GM12878 (cell line): ENCODE data around the gene UQCC5. TPM values are rescaled to one million over a fixed set of nuclear protein-coding genes. Genes with fewer than 3 reads are reported as not detected.

Source experiments
- ATAC-seq: fragments of 200-7000 bp; cut with Tn5 transposase; 3 replicates; pipeline ENCODE4 v1.9.1; 2020; ENCODE audit warnings: mild to moderate bottlenecking, moderate library complexity
- BruUV-seq: library from RNA; stranded (reverse); fragments of 400-500 nt; replicated peaks from 2 replicates; lab custom pipeline; 2021; lab: Mats Ljungman, UMichigan
- CTCF ChIA-PET: fragments of 300-600 bp; sonication (Branson Sonifier 250); formaldehyde crosslinking; extraction: SDS; loops from one replicate; lab custom pipeline; 2021; ENCODE audit warnings: inconsistent platforms; lab: Yijun Ruan, JAX
- POLR2A ChIA-PET: fragments of 350-600 bp; formaldehyde crosslinking; extraction: SDS; loops from one replicate; lab custom pipeline; 2021; ENCODE audit warnings: inconsistent platforms; lab: Charles Lee
- RAD21 ChIA-PET: fragments of 300-600 bp; sonication (Branson Sonifier 250); formaldehyde crosslinking; loops from one replicate; lab custom pipeline; 2023; ENCODE audit warnings: antibody characterized with exemption; ENCODE audit not compliant: unreplicated experiment; lab: Charles Lee
- SMC1A ChIA-PET: fragments of 300-600 bp; sonication (Branson Sonifier 250); formaldehyde crosslinking; loops from one replicate; lab custom pipeline; 2023; ENCODE audit not compliant: unreplicated experiment, uncharacterized antibody; lab: Charles Lee
- DNase-seq: peaks from one replicate; pipeline ENCODE4 v3.0.0-alpha.2; 2011; ENCODE audit warnings: low read depth, low spot score
- FAIRE-seq: peaks from 3 replicates; lab custom pipeline; 2011; peaks lifted over from hg19 to GRCh38; lab: Jason Lieb, UNC
- H2AFZ ChIP-seq: 2 replicates; pipeline ENCODE4 v1.6.0; 2011; ENCODE audit warnings: low read depth, low read length, control low read depth; ENCODE audit not compliant: control insufficient read depth
- H3K27ac ChIP-seq: 2 replicates; pipeline ENCODE4 v1.5.1; 2011; ENCODE audit warnings: control low read depth; ENCODE audit not compliant: control insufficient read depth, insufficient read depth
- H3K27me3 ChIP-seq, 2 experiments: replicated peaks in 1 of 2; 2 replicates each; pipeline versions ENCODE4 v1.6.0 to v1.6.1; 2011; ENCODE audit warnings: low read length in 1 of 2; ENCODE audit not compliant: control insufficient read depth in 2 of 2, insufficient read depth in 2 of 2
- H3K36me3 ChIP-seq, 2 experiments: 2 replicates each; pipeline ENCODE4 v1.5.1; 2011; ENCODE audit warnings: low read length in 1 of 2; ENCODE audit not compliant: control insufficient read depth in 2 of 2, insufficient read depth in 2 of 2
- H3K4me1 ChIP-seq: 2 replicates; pipeline ENCODE4 v1.6.1; 2011; ENCODE audit warnings: mild to moderate bottlenecking, low read length, moderate library complexity, mixed read lengths; ENCODE audit not compliant: control insufficient read depth, insufficient read depth
- H3K4me2 ChIP-seq: 2 replicates; pipeline ENCODE4 v1.6.0; 2011; ENCODE audit warnings: control low read depth; ENCODE audit not compliant: control insufficient read depth, insufficient read depth
- H3K4me3 ChIP-seq: fragments of 200-600 bp; sonication (generic); 2 replicates; pipeline ENCODE4 v1.5.1; 2016
- H3K79me2 ChIP-seq: 2 replicates; pipeline ENCODE4 v1.6.0; 2011; ENCODE audit warnings: low read length; ENCODE audit not compliant: control insufficient read depth, insufficient read depth
- H3K9ac ChIP-seq: 2 replicates; pipeline ENCODE4 v1.8.0; 2011; ENCODE audit warnings: low read length, control low read depth, mixed read lengths; ENCODE audit not compliant: control insufficient read depth, insufficient read depth
- H3K9me3 ChIP-seq: replicated peaks from 3 replicates; pipeline ENCODE4 v1.5.1; 2011; ENCODE audit warnings: mild to moderate bottlenecking, low read length; ENCODE audit not compliant: control insufficient read depth, insufficient read depth
- H4K20me1 ChIP-seq: 2 replicates; pipeline ENCODE4 v1.6.0; 2011; ENCODE audit not compliant: control insufficient read depth, insufficient read depth
- BACH1 ChIP-seq: fragments of 450-650 bp; IDR thresholded peaks from 2 replicates; pipeline ENCODE4 v1.6.1; 2017; ENCODE audit warnings: mild to moderate bottlenecking, borderline replicate concordance
- CREB1 ChIP-seq: IDR thresholded peaks from 2 replicates; pipeline ENCODE4 v1.6.1; 2012; ENCODE audit warnings: low read depth, mild to moderate bottlenecking, inconsistent platforms
- EP300 ChIP-seq, 2 experiments: fragments of 150-350 bp in 1 of 2; IDR thresholded peaks; 2 replicates each; pipeline ENCODE4 v1.6.1; 2011 to 2012; ENCODE audit warnings: low read depth in 2 of 2, low read length in 2 of 2, borderline replicate concordance in 1 of 2, improper control_type of control experiment in 1 of 2, inconsistent platforms in 1 of 2; ENCODE audit not compliant: control insufficient read depth in 1 of 2
- GABPA ChIP-seq: IDR thresholded peaks from 2 replicates; pipeline ENCODE4 v1.6.1; 2014; ENCODE audit warnings: antibody characterized with exemption, low read depth, mild to moderate bottlenecking, inconsistent platforms
- KDM1A ChIP-seq: fragments of 200-600 bp; sonication (generic); IDR thresholded peaks from 2 replicates; pipeline ENCODE4 v1.6.1; 2016; ENCODE audit warnings: borderline replicate concordance
- SIX5 ChIP-seq: IDR thresholded peaks from 2 replicates; pipeline ENCODE4 v1.6.1; 2011; ENCODE audit warnings: mild to moderate bottlenecking, low read depth, low read length, moderate library complexity; ENCODE audit not compliant: severe bottlenecking
- YBX1 ChIP-seq: fragments of 450-650 bp; IDR thresholded peaks from 2 replicates; pipeline ENCODE4 v1.6.1; 2016; ENCODE audit warnings: antibody characterized with exemption
- ZBED1 ChIP-seq: IDR thresholded peaks from 2 replicates; pipeline ENCODE4 v1.6.1; 2016; ENCODE audit warnings: borderline replicate concordance
- WGBS: methylation state at CpG from one replicate; pipeline ENCODE4 v1.1.6; 2016; ENCODE audit warnings: low lambda C conversion rate; ENCODE audit not compliant: insufficient replicate concordance, insufficient coverage; ENCODE audit errors: missing lambda C conversion rate; 5-methylcytosine and 5-hydroxymethylcytosine counted together
- in situ Hi-C: fragments of 300-500 bp; cut with MboI; formaldehyde crosslinking; loops from 9 replicates; pipeline ENCODE4 v1.14.3; 2018; ENCODE audit warnings: mixed read lengths
- intact Hi-C: fragments of 100-400 bp; cut with micrococcal nuclease; formaldehyde crosslinking; loops from one replicate; pipeline ENCODE4 v1.14.2; 2022; ENCODE audit not compliant: unreplicated experiment
- polyA plus RNA-seq, 11 experiments: library from polyadenylated mRNA; depleted of rRNA in 4 of 11; unstranded in 6 of 11; stranded (reverse) in 5 of 11; fragments of >200 nt; fragmentation: Nextera tagmentation in 4 of 11; fragmentation: Illumina TruSeq in 1 of 11; extraction: Ambion mirVana in 4 of 11; extraction: Trizol in 1 of 11; gene quantifications; 1 replicate in 1 of 11; 2 replicates in 10 of 11; pipeline versions ENCODE4 v1.2.1 to v1.2.3, GENCODE V29; 2011 to 2016; ENCODE audit warnings: inconsistent platforms in 2 of 11, missing spikeins in 2 of 11, low read depth in 1 of 11
- total RNA-seq, 4 experiments: library from RNA; depleted of rRNA in 3 of 4; stranded (reverse); fragments of >200 nt in 3 of 4; fragmentation: Illumina TruSeq in 1 of 4; extraction: Trizol in 1 of 4; gene quantifications; 2 replicates each; pipeline versions ENCODE4 v1.2.1 to v1.2.3, GENCODE V29; 2013 to 2021
- TF ChIP-seq, protein P1 (sequence below): fragments of 450-650 bp; formaldehyde crosslinking; IDR thresholded peaks from 2 replicates; pipeline ENCODE4 v1.5.0; 2022; ENCODE audit warnings: mild to moderate bottlenecking, missing genetic modification characterization
- TF ChIP-seq, protein P2 (sequence below): fragments of 450-650 bp; IDR thresholded peaks from 2 replicates; pipeline ENCODE4 v1.6.1; 2017; ENCODE audit warnings: mild to moderate bottlenecking, moderate library complexity

The UQCC5 gene
- total and polyA plus RNA-seq, 10 of the 15 experiments (the other 5 are each of a cell fraction or from before 2014, with no cell fraction given), result 15.1 to 84.8 (median 28.0) TPM

- no peaks in the 10 kb centered on the region for H3K27me3 ChIP-seq
- ATAC-seq (no peak), FAIRE-seq (no peak), DNase-seq (no peak)
- ChIA-PET POLR2A (interaction anchor here (0.6 to 1.7 kb wide), 10 partner anchors 9 to 1061 kb away, joined by 3 to 7 read pairs (median 3); partner anchors contain the start of genes GNL3, PBRM1 and SFMBT1), SMC1A (interaction anchor here (0.5 kb wide), 1 partner anchor 21 kb away, joined by 3 read pairs; no protein-coding TSS in a partner anchor), RAD21 (interaction anchor here (0.6 to 1.2 kb wide), 7 partner anchors 9 to 150 kb away, joined by 3 to 10 read pairs (median 3); partner anchors contain the start of genes GNL3 and PBRM1), CTCF (interaction anchor here (1.7 kb wide), 1 partner anchor 77 kb away, joined by 4 read pairs; no protein-coding TSS in a partner anchor)
- no peaks in the 10 kb centered on the region for H3K9me3 ChIP-seq
- no peak overlapping the region for H3K27ac ChIP-seq
- peaks cover 64% of the 10 kb centered on the region for H3K79me2 ChIP-seq
- H4K20me1 ChIP-seq, result no peaks in the 10 kb centered on the region
- peaks cover 0 to 7% of the 10 kb centered on the region in 2 experiments; a peak in 1 of 4 replicates for H3K36me3 ChIP-seq
- no peak overlapping the region for H3K9ac ChIP-seq
- peak overlapping the region; percentile 82 for H3K4me2 ChIP-seq
- H3K4me1 ChIP-seq, result peaks cover 15% of the 10 kb centered on the region
- 87% methylated on average over 19 of the region's 19 CpGs for WGBS
- no TSS peak for BruUV-seq
- no peak overlapping the region for H3K4me3 ChIP-seq
- H2AFZ ChIP-seq, result peak overlapping the region; percentile 84
- in situ Hi-C loops, result no loop called here
- no peak for TF ChIP-seq EP300 (IDR thresholded peaks at IDR 0.05; ENCODE audit: borderline replicate concordance in 1 of 2, control insufficient read depth in 1 of 2, low read depth in 2 of 2, low read length in 2 of 2)
- TF ChIP-seq ZBED1, result no peak
- TF ChIP-seq, protein P1, sequence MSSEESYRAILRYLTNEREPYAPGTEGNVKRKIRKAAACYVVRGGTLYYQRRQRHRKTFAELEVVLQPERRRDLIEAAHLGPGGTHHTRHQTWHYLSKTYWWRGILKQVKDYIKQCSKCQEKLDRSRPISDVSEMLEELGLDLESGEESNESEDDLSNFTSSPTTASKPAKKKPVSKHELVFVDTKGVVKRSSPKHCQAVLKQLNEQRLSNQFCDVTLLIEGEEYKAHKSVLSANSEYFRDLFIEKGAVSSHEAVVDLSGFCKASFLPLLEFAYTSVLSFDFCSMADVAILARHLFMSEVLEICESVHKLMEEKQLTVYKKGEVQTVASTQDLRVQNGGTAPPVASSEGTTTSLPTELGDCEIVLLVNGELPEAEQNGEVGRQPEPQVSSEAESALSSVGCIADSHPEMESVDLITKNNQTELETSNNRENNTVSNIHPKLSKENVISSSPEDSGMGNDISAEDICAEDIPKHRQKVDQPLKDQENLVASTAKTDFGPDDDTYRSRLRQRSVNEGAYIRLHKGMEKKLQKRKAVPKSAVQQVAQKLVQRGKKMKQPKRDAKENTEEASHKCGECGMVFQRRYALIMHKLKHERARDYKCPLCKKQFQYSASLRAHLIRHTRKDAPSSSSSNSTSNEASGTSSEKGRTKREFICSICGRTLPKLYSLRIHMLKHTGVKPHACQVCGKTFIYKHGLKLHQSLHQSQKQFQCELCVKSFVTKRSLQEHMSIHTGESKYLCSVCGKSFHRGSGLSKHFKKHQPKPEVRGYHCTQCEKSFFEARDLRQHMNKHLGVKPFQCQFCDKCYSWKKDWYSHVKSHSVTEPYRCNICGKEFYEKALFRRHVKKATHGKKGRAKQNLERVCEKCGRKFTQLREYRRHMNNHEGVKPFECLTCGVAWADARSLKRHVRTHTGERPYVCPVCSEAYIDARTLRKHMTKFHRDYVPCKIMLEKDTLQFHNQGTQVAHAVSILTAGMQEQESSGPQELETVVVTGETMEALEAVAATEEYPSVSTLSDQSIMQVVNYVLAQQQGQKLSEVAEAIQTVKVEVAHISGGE (CRISPR knock-in tag), result no peak
- no peak for TF ChIP-seq SIX5
- no peak for TF ChIP-seq CREB1
- no peak for TF ChIP-seq YBX1
- TF ChIP-seq, protein P2, sequence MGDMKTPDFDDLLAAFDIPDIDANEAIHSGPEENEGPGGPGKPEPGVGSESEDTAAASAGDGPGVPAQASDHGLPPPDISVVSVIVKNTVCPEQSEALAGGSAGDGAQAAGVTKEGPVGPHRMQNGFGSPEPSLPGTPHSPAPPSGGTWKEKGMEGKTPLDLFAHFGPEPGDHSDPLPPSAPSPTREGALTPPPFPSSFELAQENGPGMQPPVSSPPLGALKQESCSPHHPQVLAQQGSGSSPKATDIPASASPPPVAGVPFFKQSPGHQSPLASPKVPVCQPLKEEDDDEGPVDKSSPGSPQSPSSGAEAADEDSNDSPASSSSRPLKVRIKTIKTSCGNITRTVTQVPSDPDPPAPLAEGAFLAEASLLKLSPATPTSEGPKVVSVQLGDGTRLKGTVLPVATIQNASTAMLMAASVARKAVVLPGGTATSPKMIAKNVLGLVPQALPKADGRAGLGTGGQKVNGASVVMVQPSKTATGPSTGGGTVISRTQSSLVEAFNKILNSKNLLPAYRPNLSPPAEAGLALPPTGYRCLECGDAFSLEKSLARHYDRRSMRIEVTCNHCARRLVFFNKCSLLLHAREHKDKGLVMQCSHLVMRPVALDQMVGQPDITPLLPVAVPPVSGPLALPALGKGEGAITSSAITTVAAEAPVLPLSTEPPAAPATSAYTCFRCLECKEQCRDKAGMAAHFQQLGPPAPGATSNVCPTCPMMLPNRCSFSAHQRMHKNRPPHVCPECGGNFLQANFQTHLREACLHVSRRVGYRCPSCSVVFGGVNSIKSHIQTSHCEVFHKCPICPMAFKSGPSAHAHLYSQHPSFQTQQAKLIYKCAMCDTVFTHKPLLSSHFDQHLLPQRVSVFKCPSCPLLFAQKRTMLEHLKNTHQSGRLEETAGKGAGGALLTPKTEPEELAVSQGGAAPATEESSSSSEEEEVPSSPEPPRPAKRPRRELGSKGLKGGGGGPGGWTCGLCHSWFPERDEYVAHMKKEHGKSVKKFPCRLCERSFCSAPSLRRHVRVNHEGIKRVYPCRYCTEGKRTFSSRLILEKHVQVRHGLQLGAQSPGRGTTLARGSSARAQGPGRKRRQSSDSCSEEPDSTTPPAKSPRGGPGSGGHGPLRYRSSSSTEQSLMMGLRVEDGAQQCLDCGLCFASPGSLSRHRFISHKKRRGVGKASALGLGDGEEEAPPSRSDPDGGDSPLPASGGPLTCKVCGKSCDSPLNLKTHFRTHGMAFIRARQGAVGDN, result no peak
- TF ChIP-seq GABPA, result no peak
- TF ChIP-seq BACH1, result no peak
- TF ChIP-seq KDM1A, result no peak
- TF ChIP-seq, all 136 proteins: peak for 0
- intact Hi-C loops, result loop anchor here (5.0 kb wide), 2 partner anchors 78 to 627 kb away; partner anchors contain the start of genes NISCH and PRKCD
Measured at GRCh38 chr3:52535411-52536111, 844 bp upstream of the UQCC5 start.
